ENCODE results near the gene BRS3.
"Not testable (repeated sequence)": the region's sequence is repeated elsewhere in the genome, so short reads cannot be mapped to it uniquely, and the experiment has no call there.

Gene BRS3

GRCh38 chrX:136487647-136488046 lies at the start of gene BRS3:
Gene BRS3, plus strand, starts transcription at chrX:136487947. Its CDS starts 168 bp downstream, at chrX:136488115.
- DNase-seq: no peak

DNA sequence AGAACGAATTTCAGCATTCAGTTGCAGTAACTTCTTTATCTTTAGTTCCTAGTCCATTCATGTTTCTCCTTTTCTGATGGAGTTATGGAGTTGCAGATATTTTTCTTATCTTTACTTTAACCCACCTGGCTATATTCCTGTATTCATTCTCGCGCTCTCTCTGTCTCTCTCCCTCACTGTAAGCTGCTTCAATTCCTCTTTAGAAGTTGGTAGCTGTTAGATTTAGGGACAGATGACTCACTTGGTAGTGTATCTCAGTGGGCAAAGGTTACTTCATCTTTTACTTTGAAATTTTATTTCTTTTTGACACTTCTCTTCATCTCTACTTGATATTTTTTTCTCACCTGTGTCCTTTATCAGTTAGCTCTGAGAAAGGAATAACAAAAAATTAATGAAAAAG lies 49.6 kb upstream of the BRS3 start:
- no peak for DNase-seq

DNA sequence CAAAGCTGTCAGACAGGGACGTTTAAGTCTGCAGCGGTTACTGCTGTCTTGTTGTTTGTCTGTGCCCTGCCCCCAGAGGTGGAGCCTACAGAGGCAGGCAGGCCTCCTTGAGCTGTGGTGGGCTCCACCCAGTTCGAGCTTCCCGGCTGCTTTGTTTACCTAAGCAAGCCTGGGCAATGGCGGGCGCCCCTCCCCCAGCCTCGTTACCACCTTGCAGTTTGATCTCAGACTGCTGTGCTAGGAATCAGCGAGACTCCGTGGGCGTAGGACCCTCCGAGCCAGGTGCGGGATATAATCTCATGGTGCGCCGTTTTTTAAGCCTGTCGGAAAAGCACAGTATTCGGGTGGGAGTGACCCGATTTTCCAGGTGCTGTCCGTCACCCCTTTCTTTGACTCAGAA lies 42.1 kb upstream of the BRS3 start:
- DNase-seq: not testable (repeated sequence)

GRCh38 chrX:136446208-136446607 lies 41.5 kb upstream of the BRS3 start:
- no peak for DNase-seq

- no peak for DNase-seq
These were observed 40.4 kb upstream of the BRS3 start for GRCh38 chrX:136447308-136447707.

DNA sequence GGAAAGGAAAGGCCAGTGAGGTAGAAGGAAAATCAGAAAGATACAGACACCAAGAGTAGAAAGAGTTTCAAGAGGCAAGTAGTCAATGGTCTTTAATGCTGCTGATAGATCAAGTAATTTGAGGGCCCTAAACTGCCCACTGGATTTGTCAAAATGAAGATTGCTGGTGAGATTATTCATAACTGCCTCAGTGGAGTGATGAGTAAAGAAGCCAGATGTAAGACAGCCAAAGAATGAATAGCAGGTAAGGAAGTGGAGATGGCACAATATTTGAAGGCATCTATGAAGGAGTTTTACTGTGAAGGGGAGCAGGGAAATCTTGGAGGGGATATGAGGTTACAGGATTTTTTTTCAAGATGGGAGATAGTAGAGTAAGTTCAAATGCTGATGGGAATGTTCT lies 39.8 kb upstream of the BRS3 start:
- no peak for DNase-seq

GRCh38 chrX:136450050-136450830 lies 37.5 kb upstream of the BRS3 start:
- DNase-seq: peak; percentile 11

GRCh38 chrX:136452614-136453013 lies 35.1 kb upstream of the BRS3 start:
- DNase-seq: no peak

DNA sequence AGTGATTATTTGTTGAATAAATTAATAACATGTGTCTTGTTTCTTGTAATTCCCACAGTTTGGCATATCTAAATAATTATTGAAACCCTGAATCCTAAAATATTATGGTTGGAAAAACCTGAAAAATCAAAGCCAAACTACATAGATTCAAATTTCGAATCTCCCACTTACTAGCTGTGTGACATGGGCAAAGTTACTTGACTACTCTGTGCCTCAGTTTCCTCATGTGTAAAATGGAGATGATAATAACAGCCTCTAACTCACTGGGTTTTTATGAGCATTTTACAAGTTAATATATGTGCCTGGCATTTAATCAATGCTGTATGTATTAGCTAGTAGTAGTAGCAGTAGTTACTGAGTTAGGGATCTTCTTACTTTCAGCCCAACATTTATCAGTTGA lies 34.6 kb upstream of the BRS3 start:
- DNase-seq: no peak

GRCh38 chrX:136453771-136454170 lies 34.0 kb upstream of the BRS3 start:
- no peak for DNase-seq

DNA sequence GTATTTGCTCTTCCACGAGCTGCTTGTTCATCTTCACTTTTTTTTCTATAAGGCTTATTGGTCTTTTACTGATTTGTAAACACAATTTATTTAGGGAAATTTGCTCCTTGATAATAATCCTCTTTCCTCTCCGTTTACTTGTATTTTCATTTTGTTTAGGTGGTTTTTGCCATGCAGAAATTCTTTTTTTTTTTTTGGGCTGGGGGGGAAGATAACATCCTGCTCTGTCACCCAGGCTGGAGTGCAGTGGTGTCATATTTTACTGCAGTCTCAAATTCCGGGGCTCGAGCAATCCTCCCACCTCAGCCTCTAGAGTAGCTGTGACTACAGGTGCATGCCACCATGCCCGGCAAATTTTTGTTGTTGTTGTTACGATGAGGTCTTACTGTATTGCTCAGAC lies 31.6 kb upstream of the BRS3 start:
- DNase-seq: no peak

- no peak for DNase-seq
These were observed 30.3 kb upstream of the BRS3 start for GRCh38 chrX:136457303-136457917.

DNA sequence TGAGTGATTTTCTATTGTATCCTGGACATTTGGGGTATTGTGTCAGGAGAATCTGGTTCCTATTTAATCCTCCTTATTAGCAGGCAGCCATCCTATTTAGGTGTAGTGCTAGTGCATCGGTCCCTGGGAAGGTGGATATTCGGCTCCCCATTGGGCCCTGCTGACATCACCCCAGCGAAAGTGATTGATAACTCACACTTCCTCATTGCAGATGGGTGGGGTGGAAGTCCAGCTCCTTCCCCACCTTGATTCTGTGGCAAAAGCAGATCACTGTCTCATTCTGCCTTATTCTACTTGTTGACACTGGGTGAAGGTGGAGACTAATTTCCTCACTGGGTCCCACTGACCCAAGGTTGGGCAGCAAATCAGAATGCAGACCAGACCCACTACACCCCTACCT lies 23.2 kb upstream of the BRS3 start:
- DNase-seq: no peak

GRCh38 chrX:136467303-136467702 lies 20.4 kb upstream of the BRS3 start:
- DNase-seq: no peak

DNA sequence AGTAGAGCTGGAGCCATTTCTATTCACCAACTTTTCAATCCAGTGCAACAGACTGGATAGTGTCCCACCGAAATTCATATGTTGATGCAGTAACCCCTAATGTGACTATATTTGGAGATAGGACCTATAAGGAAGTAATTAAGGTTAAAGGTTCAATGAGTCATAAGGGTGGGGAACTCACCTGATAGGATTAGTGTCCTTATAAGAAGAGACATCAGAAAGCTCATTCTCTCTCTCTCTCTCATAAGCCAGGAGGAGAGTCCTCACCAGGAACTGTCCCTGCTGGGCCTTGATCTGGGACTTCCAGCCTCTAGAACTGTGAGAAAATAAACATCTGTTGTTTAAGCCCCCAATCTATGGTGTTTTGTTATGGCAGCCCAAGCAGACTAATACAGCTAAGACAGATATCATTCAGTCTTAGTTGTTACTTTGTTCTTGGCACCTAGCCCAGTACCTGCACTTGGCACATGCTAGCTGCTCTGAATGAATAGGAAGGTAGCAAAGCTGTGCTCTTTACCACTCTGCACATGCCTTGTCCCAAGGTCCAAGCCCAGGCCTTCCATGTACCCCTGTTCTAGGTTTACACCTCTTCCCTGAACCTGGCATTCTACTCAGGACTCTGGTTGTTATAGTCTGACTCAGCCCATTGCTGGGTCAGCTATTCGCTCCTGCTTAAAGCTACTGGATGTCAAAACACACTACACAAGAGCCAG lies 19.2 kb upstream of the BRS3 start:
- no peak for DNase-seq

DNA sequence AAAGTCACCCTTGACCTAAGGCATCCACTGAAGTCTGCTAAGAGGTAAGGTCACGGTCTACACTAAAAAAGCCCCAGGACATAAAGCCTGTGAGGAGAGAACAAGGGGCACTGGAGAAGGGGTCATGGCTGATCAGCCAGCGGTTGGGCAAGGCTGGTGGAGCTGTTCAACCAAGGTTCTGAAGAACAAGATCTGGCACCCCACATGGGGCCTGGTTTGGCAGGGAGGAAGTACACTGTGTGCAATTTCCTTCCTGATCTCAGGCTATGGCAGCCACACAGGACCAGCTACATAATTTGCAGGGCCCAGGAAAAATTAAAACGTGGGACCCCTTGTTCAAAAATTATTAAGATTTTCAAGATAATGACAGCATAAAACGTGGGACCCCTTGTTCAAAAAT lies 14.1 kb upstream of the BRS3 start:
- no peak for DNase-seq

DNA sequence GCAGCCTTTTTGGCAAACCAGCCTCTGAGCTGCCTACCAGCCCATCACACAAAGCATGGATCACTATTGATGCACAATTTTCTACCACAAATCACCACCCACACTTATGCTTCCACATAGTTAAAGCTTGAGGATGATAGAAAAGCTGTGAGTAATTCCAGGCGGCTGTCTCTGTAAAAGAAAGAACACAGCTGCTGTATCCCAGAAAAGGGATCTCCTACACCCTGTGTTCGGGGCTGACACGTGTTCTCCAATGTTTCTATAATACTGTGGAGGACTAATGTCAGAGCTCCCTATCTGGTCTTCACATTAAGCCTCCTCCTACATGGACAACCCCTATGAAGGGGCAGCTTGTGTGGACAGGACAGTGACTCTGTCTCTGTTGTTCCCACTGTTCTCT lies 12.5 kb upstream of the BRS3 start:
- peak; percentile 6 for DNase-seq

GRCh38 chrX:136476501-136476900 lies 11.2 kb upstream of the BRS3 start:
- no peak for DNase-seq

DNA sequence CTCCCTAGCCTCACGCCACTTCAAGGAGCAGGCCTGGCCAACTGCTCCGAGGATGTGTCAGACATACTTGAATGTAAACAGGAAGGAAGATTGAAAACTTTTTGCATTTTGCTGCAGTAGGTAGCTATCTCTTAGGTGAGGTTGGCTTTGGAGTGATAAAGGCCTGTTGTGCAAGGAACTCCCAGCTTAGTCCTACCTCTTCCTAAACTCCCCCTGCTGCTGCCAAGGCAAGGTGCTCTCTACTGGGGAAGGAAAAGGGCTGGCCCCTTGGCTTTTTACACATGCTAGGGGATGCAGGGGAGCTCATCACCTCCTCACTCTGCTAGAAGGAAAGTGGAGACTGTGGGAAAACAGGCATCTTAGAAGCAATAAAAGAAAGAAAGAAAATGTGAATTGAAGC lies 10.7 kb upstream of the BRS3 start:
- DNase-seq: no peak

DNA sequence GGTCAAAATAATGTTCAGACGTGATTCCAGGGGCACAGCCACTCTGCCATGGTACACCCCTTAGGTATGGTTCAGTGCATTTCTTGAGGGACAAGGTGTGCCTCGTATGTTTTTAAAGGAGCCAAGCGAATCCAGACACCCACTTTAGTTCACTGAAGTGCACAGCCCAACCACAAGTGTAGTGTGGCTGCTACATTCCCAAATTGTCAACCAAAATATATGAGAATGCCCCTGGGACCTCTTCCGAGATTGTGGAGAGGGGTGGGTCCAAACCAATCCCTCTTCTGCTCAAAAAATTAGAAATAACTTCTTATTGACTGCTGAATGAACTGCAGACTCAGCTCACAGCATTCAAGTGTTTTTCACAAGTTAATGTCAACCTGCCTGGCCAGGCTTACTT lies 7.4 kb upstream of the BRS3 start:
- no peak for DNase-seq

DNA sequence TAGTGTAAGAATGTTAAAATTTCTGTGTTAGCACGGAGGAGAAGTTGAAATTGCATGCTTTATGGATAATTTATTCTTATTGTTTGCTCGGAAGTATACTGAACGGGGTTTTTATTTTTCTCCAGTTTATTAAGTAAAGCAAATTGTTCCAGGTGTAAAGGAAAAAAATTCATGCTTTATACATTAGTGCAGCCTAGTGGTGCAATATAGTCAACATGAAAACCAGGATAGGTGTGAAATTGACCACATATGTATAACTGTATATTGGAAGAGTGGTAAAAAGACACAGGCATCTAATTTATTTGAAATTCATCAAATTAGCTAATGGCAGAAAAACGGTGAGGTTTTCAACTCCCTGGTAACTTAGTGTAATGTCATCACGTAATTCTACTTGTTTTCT lies 959 bp downstream of the BRS3 start:
- DNase-seq: no peak

DNA sequence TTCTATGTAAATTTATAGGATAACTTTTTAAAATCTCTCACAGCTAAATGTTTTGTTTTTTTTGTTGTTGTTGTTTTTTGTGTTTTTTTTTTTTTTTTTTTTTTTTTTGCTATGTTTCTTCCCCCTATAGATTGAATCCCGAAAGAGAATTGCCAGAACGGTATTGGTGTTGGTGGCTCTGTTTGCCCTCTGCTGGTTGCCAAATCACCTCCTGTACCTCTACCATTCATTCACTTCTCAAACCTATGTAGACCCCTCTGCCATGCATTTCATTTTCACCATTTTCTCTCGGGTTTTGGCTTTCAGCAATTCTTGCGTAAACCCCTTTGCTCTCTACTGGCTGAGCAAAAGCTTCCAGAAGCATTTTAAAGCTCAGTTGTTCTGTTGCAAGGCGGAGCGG lies 4.1 kb downstream of the BRS3 start:
- DNase-seq: no peak

GRCh38 chrX:136493011-136493410 lies 5.3 kb downstream of the BRS3 start:
- no peak for DNase-seq

DNA sequence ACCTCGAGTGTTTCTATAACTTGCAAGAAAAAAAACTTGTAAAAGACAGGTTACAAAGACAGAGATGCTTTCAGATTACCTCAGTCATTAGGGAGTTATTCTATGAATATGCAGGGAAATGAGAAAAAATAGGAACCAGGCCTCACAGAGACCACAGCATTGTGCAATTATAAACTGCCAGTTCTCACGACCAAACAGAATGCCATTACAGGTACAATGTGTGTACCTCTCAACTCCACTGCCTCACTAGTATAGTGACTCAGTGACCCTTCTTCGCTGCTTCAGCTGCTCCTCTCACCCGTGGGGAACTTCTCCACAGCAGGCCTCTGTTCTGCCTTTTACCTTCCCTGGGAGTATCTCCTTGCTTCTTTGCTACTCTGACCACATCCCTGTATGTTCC lies 7.3 kb downstream of the BRS3 start:
- DNase-seq: no peak

Data from HCEC 1CT (cell line).